SW480 (cell line): ENCODE results near the gene TENT5C.
"Not testable (repeated sequence)": the region's sequence is repeated elsewhere in the genome, so short reads cannot be mapped to it uniquely, and the experiment has no call there.

ENCODE experiments used
- DNase-seq: peaks from one replicate; pipeline ENCODE4 v3.0.0-alpha.2; 2016; ENCODE audit warnings: low spot score

The TENT5C gene

GRCh38 chr1:117605774-117606648 is at the start of gene TENT5C:
Gene TENT5C, plus strand, starts transcription at chr1:117606048. Its CDS starts 16,821 bp downstream, at chr1:117622869.
- DNase-seq, result peak; percentile 94

GRCh38 chr1:117556341-117556740 is 49.5 kb upstream of the TENT5C start:
- DNase-seq, result no peak

GRCh38 chr1:117556976-117557375 is 48.9 kb upstream of the TENT5C start:
- no peak for DNase-seq

GRCh38 chr1:117558451-117558850 is 47.4 kb upstream of the TENT5C start:
- not testable (repeated sequence) for DNase-seq

- DNase-seq, result no peak
Observed at GRCh38 chr1:117559139-117559538, 46.7 kb upstream of the TENT5C start.

- no peak for DNase-seq
Observed at GRCh38 chr1:117559985-117560384, 45.9 kb upstream of the TENT5C start.

GRCh38 chr1:117561071-117561470 is 44.8 kb upstream of the TENT5C start:
- no peak for DNase-seq

- DNase-seq, result no peak
Observed at GRCh38 chr1:117561551-117561950, 44.3 kb upstream of the TENT5C start.

- no peak for DNase-seq
Observed at GRCh38 chr1:117562581-117563491, 43.0 kb upstream of the TENT5C start.

- DNase-seq, result no peak
Observed at GRCh38 chr1:117563492-117563875, 42.4 kb upstream of the TENT5C start.

- no peak for DNase-seq
Observed at GRCh38 chr1:117564227-117565075, 41.4 kb upstream of the TENT5C start.

GRCh38 chr1:117565076-117565556 is 40.7 kb upstream of the TENT5C start:
- DNase-seq, result no peak

GRCh38 chr1:117565745-117566455 is 39.9 kb upstream of the TENT5C start:
- no peak for DNase-seq

GRCh38 chr1:117566556-117566955 is 39.3 kb upstream of the TENT5C start:
- DNase-seq, result no peak

GRCh38 chr1:117567435-117567834 is 38.4 kb upstream of the TENT5C start:
- DNase-seq, result no peak

- no peak for DNase-seq
Observed at GRCh38 chr1:117567976-117568375, 37.9 kb upstream of the TENT5C start.

GRCh38 chr1:117568999-117569398 is 36.8 kb upstream of the TENT5C start:
- DNase-seq, result no peak

- no peak for DNase-seq
Observed at GRCh38 chr1:117569856-117570255, 36.0 kb upstream of the TENT5C start.

GRCh38 chr1:117570988-117571409 is 34.8 kb upstream of the TENT5C start:
- peak; percentile 44 for DNase-seq

GRCh38 chr1:117571496-117571895 is 34.4 kb upstream of the TENT5C start:
- no peak for DNase-seq

- no peak for DNase-seq
Observed at GRCh38 chr1:117572546-117572945, 33.3 kb upstream of the TENT5C start.
